H1 (cell line): Measurements from ENCODE around the gene FBXO17. TPM values are rescaled to one million over a fixed set of nuclear protein-coding genes. Genes with fewer than 3 reads are reported as not detected.

Experiments used
- CTCF ChIA-PET: fragments of 300-600 bp; sonication (Branson Sonifier 250); formaldehyde crosslinking; loops from one replicate; lab custom pipeline; 2021; ENCODE audit not compliant: partially characterized antibody; lab: Charles Lee
- POLR2A ChIA-PET: fragments of 300-600 bp; sonication (Branson Sonifier 250); formaldehyde crosslinking; loops from one replicate; lab custom pipeline; 2021; ENCODE audit warnings: inconsistent platforms; ENCODE audit not compliant: partially characterized antibody; lab: Charles Lee
- DNase-seq, 2 experiments: peaks; one replicate each; pipeline versions ENCODE4 v3.0.0 to v3.0.0-alpha.2; 2010 to 2022; ENCODE audit warnings: low spot score in 2 of 2, low read depth in 1 of 2, mixed read lengths in 1 of 2
- FAIRE-seq: peaks from 2 replicates; lab custom pipeline; 2011; peaks lifted over from hg19 to GRCh38; lab: Jason Lieb, UNC
- H2AFZ ChIP-seq: 2 replicates; pipeline ENCODE4 v1.8.1; 2012; ENCODE audit warnings: low read length, inconsistent platforms
- H2AK5ac ChIP-seq: 2 replicates; pipeline ENCODE4 v1.6.1; 2013; ENCODE audit warnings: low read depth, low read length
- H2BK120ac ChIP-seq: replicated peaks from 2 replicates; pipeline ENCODE3; 2013; ENCODE audit warnings: low read depth, low read length, inconsistent platforms
- H2BK12ac ChIP-seq: 2 replicates; pipeline ENCODE4 v1.6.1; 2013; ENCODE audit warnings: low read depth, low read length
- H2BK15ac ChIP-seq: 2 replicates; pipeline ENCODE4 v1.6.1; 2013; ENCODE audit warnings: low read length
- H2BK20ac ChIP-seq: 2 replicates; pipeline ENCODE4 v1.6.1; 2013; ENCODE audit warnings: low read length
- H2BK5ac ChIP-seq: 2 replicates; pipeline ENCODE4 v1.6.1; 2013; ENCODE audit warnings: low read depth, low read length
- H3K14ac ChIP-seq: 2 replicates; pipeline ENCODE4 v1.6.1; 2013; ENCODE audit warnings: inconsistent platforms; ENCODE audit not compliant: insufficient read length
- H3K18ac ChIP-seq: 2 replicates; pipeline ENCODE4 v1.6.1; 2013; ENCODE audit warnings: low read length; ENCODE audit errors: extremely low read depth
- H3K23ac ChIP-seq: 2 replicates; pipeline ENCODE4 v1.6.1; 2013; ENCODE audit warnings: inconsistent platforms; ENCODE audit not compliant: insufficient read length
- H3K23me2 ChIP-seq: 2 replicates; pipeline ENCODE4 v1.6.1; 2013; ENCODE audit warnings: low read depth, low read length
- H3K27ac ChIP-seq: 2 replicates; pipeline ENCODE4 v1.6.1; 2011; ENCODE audit warnings: low read depth, low read length, inconsistent platforms
- H3K27me3 ChIP-seq, 4 experiments: replicated peaks in 1 of 4; 1 replicate in 1 of 4; 2 replicates in 3 of 4; pipeline versions ENCODE4 v1.6.1 to v1.8.1; 2011 to 2013; ENCODE audit warnings: low read length in 3 of 4, mild to moderate bottlenecking in 3 of 4, inconsistent platforms in 2 of 4, mixed read lengths in 2 of 4, moderate library complexity in 1 of 4; ENCODE audit not compliant: control insufficient read depth in 3 of 4, insufficient read depth in 3 of 4; ENCODE audit errors: extremely low read depth in 1 of 4
- H3K36me3 ChIP-seq, 4 experiments: 2 replicates each; pipeline versions ENCODE4 v1.6.1 to v1.8.1; 2011 to 2013; ENCODE audit warnings: mild to moderate bottlenecking in 4 of 4, low read length in 3 of 4, moderate library complexity in 2 of 4, control low read depth in 1 of 4, inconsistent platforms in 1 of 4; ENCODE audit not compliant: insufficient read depth in 4 of 4, control insufficient read depth in 2 of 4
- H3K4ac ChIP-seq: replicated peaks from 2 replicates; pipeline ENCODE3; 2013; ENCODE audit warnings: low read length, low read depth, mixed read lengths, inconsistent platforms; ENCODE audit not compliant: insufficient read length
- H3K4me1 ChIP-seq, 4 experiments: replicated peaks in 1 of 4; 1 replicate in 1 of 4; 2 replicates in 3 of 4; pipeline versions ENCODE4 v1.6.1 to v1.8.1; 2011 to 2013; ENCODE audit warnings: low read length in 3 of 4, inconsistent platforms in 2 of 4, mixed read lengths in 1 of 4; ENCODE audit not compliant: insufficient read depth in 4 of 4, control insufficient read depth in 3 of 4
- H3K4me2 ChIP-seq, 2 experiments: 2 replicates each; pipeline versions ENCODE4 v1.6.1 to v1.8.1; 2011 to 2013; ENCODE audit warnings: low read depth in 2 of 2, low read length in 2 of 2, control low read depth in 1 of 2, inconsistent platforms in 1 of 2, mild to moderate bottlenecking in 1 of 2; ENCODE audit not compliant: insufficient read depth in 1 of 2
- H3K4me3 ChIP-seq, 4 experiments: fragments of 200-600, 300-600 bp in 1 of 4; sonication (generic), shearing (Covaris generic), sonication (Bioruptor Twin) in 1 of 4; 2 replicates each; pipeline versions ENCODE4 v1.5.1 to v1.8.1; 2011 to 2016; ENCODE audit warnings: low read length in 4 of 4, low read depth in 3 of 4, control low read depth in 2 of 4, inconsistent platforms in 2 of 4, mild to moderate bottlenecking in 2 of 4, mixed read lengths in 1 of 4, moderate library complexity in 1 of 4; ENCODE audit not compliant: insufficient read depth in 2 of 4; ENCODE audit errors: extremely low read depth in 1 of 4
- H3K56ac ChIP-seq: replicated peaks from 2 replicates; pipeline ENCODE3; 2013; ENCODE audit warnings: low read depth, mild to moderate bottlenecking, mixed read lengths, low read length, inconsistent platforms; ENCODE audit not compliant: insufficient read length
- H3K79me1 ChIP-seq: 2 replicates; pipeline ENCODE4 v1.6.1; 2013; ENCODE audit warnings: low read depth, low read length, control low read depth
- H3K79me2 ChIP-seq, 2 experiments: 2 replicates each; pipeline versions ENCODE4 v1.6.1 to v1.8.1; 2012 to 2013; ENCODE audit warnings: low read length in 2 of 2, mild to moderate bottlenecking in 2 of 2, inconsistent platforms in 1 of 2; ENCODE audit not compliant: insufficient read depth in 2 of 2, control insufficient read depth in 1 of 2
- H3K9ac ChIP-seq, 4 experiments: replicated peaks in 1 of 4; 1 replicate in 1 of 4; 2 replicates in 3 of 4; pipeline versions ENCODE4 v1.6.1 to v1.8.1; 2011 to 2013; ENCODE audit warnings: low read depth in 3 of 4, low read length in 3 of 4, control low read depth in 2 of 4, mild to moderate bottlenecking in 2 of 4, moderate library complexity in 2 of 4, inconsistent platforms in 1 of 4; ENCODE audit errors: extremely low read depth in 1 of 4
- H3K9me3 ChIP-seq, 2 experiments: 2 replicates each; pipeline versions ENCODE4 v1.6.1 to v1.8.1; 2012 to 2013; ENCODE audit warnings: mild to moderate bottlenecking in 2 of 2, moderate library complexity in 2 of 2, control low read depth in 1 of 2, inconsistent platforms in 1 of 2, low read depth in 1 of 2, low read length in 1 of 2, mixed read lengths in 1 of 2; ENCODE audit not compliant: insufficient read depth in 2 of 2
- H4K20me1 ChIP-seq, 2 experiments: replicated peaks in 1 of 2; 2 replicates each; pipeline versions ENCODE3 to v1.8.1; 2011 to 2013; ENCODE audit warnings: inconsistent platforms in 2 of 2, low read length in 2 of 2, mild to moderate bottlenecking in 1 of 2; ENCODE audit not compliant: insufficient read depth in 2 of 2, control insufficient read depth in 1 of 2
- H4K5ac ChIP-seq: 2 replicates; pipeline ENCODE4 v1.6.1; 2013; ENCODE audit warnings: low read length, low read depth, mixed read lengths, inconsistent platforms; ENCODE audit not compliant: insufficient read length
- H4K8ac ChIP-seq: 2 replicates; pipeline ENCODE4 v1.8.0; 2013; ENCODE audit warnings: mild to moderate bottlenecking, moderate library complexity, low read length, inconsistent platforms; ENCODE audit not compliant: insufficient read depth; ENCODE audit errors: extremely low read depth
- H4K91ac ChIP-seq: replicated peaks from 2 replicates; pipeline ENCODE3; 2013; ENCODE audit warnings: low read length, mixed read lengths, inconsistent platforms; ENCODE audit not compliant: insufficient read length
- CREB1 ChIP-seq: IDR thresholded peaks from 2 replicates; pipeline ENCODE4 v1.6.1; 2012; ENCODE audit warnings: inconsistent platforms
- JUND ChIP-seq: IDR thresholded peaks from 2 replicates; pipeline ENCODE4 v1.6.1; 2011; ENCODE audit warnings: mild to moderate bottlenecking, improper control_type of control experiment, low read length
- USF2 ChIP-seq: IDR thresholded peaks from 2 replicates; pipeline ENCODE4 v1.6.1; 2011; ENCODE audit warnings: low read length, improper control_type of control experiment
- WGBS, 2 experiments: shearing (Covaris generic) in 1 of 2; methylation state at CpG; one replicate each; pipeline versions ENCODE4 v1.1.6 to v1.1.7; 2013 to 2015; ENCODE audit warnings: low lambda C conversion rate in 2 of 2, mixed read lengths in 2 of 2, inconsistent platforms in 1 of 2, low coverage in 1 of 2, missing lambda C conversion rate in 1 of 2; ENCODE audit not compliant: insufficient replicate concordance in 2 of 2, insufficient coverage in 1 of 2, insufficient read length in 1 of 2; ENCODE audit errors: extremely low coverage in 1 of 2, missing lambda C conversion rate in 1 of 2; 5-methylcytosine and 5-hydroxymethylcytosine counted together
- polyA plus RNA-seq, 7 experiments: library from polyadenylated mRNA; depleted of rRNA in 3 of 7; stranded (reverse) in 5 of 7; unstranded in 2 of 7; fragments of >200 nt in 5 of 7; fragments of 200-250 nt in 2 of 7; gene quantifications; 1 replicate in 5 of 7; 2 replicates in 1 of 7; 4 replicates in 1 of 7; pipeline versions ENCODE4 v1.2.1 to v1.2.3, GENCODE V29; 2011 to 2013; ENCODE audit warnings: missing spikeins in 2 of 7, mixed read lengths in 2 of 7
- total RNA-seq: library from RNA; stranded (reverse); fragmentation: NEBNext Ultra II Directional; extraction: Animal tissue kit (Norgen Biotek cat#: 25700); gene quantifications from 2 replicates; pipeline ENCODE4 v1.2.1, GENCODE V29; 2021

The FBXO17 gene
- total and polyA plus RNA-seq, 2 of the 8 experiments (the other 6 are each of a cell fraction or from before 2014, with no cell fraction given) = 11.7 to 15.3 TPM

GRCh38 chr19:38993271-38993670, 17.7 kb upstream of the FBXO17 start:
- no peak overlapping the region for H4K91ac ChIP-seq
- H3K9me3 ChIP-seq = no peaks in the 10 kb centered on the region
- H3K79me1 ChIP-seq = no peaks in the 10 kb centered on the region
- no peak for FAIRE-seq
- no peaks in the 10 kb centered on the region for H3K23me2 ChIP-seq
- H3K36me3 ChIP-seq = no peaks in the 10 kb centered on the region
- H4K5ac ChIP-seq = no peak overlapping the region
- H2AFZ ChIP-seq = no peak overlapping the region
- ChIA-PET POLR2A (no interaction called here), CTCF (interaction anchor here (0.7 to 4.9 kb wide), 3 partner anchors 14 to 382 kb away, joined by 3 to 32 read pairs (median 3); no protein-coding TSS in a partner anchor)
- no peak overlapping the region for H2BK120ac ChIP-seq
- H3K4me3 ChIP-seq = no peak overlapping the region
- H3K18ac ChIP-seq = no peak overlapping the region
- peaks cover 0 to 5% (median 2%) of the 10 kb centered on the region in 4 experiments; a peak in 4 of 7 replicates for H3K4me1 ChIP-seq
- no peak overlapping the region for H2BK15ac ChIP-seq
- no peak overlapping the region for H3K56ac ChIP-seq
- no peaks in the 10 kb centered on the region for H4K20me1 ChIP-seq
- H3K9ac ChIP-seq = no peak overlapping the region
- TF ChIP-seq USF2 (no peak), CREB1 (no peak), JUND (no peak)
- no peak overlapping the region for H3K14ac ChIP-seq
- no peaks in the 10 kb centered on the region; a peak in 1 of 7 replicates for H3K27me3 ChIP-seq
- no peak overlapping the region for H2AK5ac ChIP-seq
- no peaks in the 10 kb centered on the region for H3K79me2 ChIP-seq
- H3K4ac ChIP-seq = no peak overlapping the region
- no peak overlapping the region for H3K23ac ChIP-seq
- no peak for DNase-seq
- no peak overlapping the region for H3K27ac ChIP-seq
- H2BK12ac ChIP-seq = no peak overlapping the region
- WGBS, 2 experiments = 81% methylated on average over 3 of the region's 3 CpGs; no CpG with 5 or more reads in 1 of the 2 experiments
- no peak overlapping the region for H2BK5ac ChIP-seq
- no peak overlapping the region for H3K4me2 ChIP-seq
- no peak overlapping the region for H2BK20ac ChIP-seq
- H4K8ac ChIP-seq = no peak overlapping the region; the same call in 1 of the 2 replicates
